ENCODE results near the gene EFR3B.

EFR3B gene

GRCh38 chr2:25035537-25036220, 6.2 kb upstream of the EFR3B start:
- no peak for DNase-seq

GRCh38 chr2:25036221-25036559, 5.7 kb upstream of the EFR3B start:
- DNase-seq: no peak

GRCh38 chr2:25039126-25039525, 2.8 kb upstream of the EFR3B start:
- DNase-seq: no peak

- DNase-seq: peak; percentile 89
These were observed 459 bp upstream of the EFR3B start for GRCh38 chr2:25041307-25041927.

GRCh38 chr2:25042321-25043240, 705 bp downstream of the EFR3B start:
- DNase-seq: peak; percentile 46

GRCh38 chr2:25043241-25043867, 1.5 kb downstream of the EFR3B start:
- no peak for DNase-seq

GRCh38 chr2:25044011-25044410, 2.1 kb downstream of the EFR3B start:
- DNase-seq: no peak

GRCh38 chr2:25044990-25045389, 3.1 kb downstream of the EFR3B start:
- DNase-seq: no peak

- DNase-seq: no peak
These were observed 7.5 kb downstream of the EFR3B start for GRCh38 chr2:25049422-25049821.

- DNase-seq: no peak
These were observed 8.3 kb downstream of the EFR3B start for GRCh38 chr2:25050128-25050527.

- no peak for DNase-seq
These were observed 11.2 kb downstream of the EFR3B start for GRCh38 chr2:25053041-25053440.

- no peak for DNase-seq
These were observed 12.8 kb downstream of the EFR3B start for GRCh38 chr2:25054720-25055119.

- no peak for DNase-seq
These were observed 13.6 kb downstream of the EFR3B start for GRCh38 chr2:25055376-25055920.

- DNase-seq: no peak
These were observed 14.4 kb downstream of the EFR3B start for GRCh38 chr2:25056098-25056821.

- DNase-seq: no peak
These were observed 20.6 kb downstream of the EFR3B start for GRCh38 chr2:25062511-25062917.

GRCh38 chr2:25063876-25064660, 22.2 kb downstream of the EFR3B start:
- no peak for DNase-seq

GRCh38 chr2:25065768-25066167, 23.9 kb downstream of the EFR3B start:
- no peak for DNase-seq

GRCh38 chr2:25066455-25066854, 24.6 kb downstream of the EFR3B start:
- no peak for DNase-seq

- DNase-seq: no peak
These were observed 26.3 kb downstream of the EFR3B start for GRCh38 chr2:25068217-25068616.

- DNase-seq: no peak
These were observed 30.1 kb downstream of the EFR3B start for GRCh38 chr2:25071966-25072365.

- no peak for DNase-seq
These were observed 30.7 kb downstream of the EFR3B start for GRCh38 chr2:25072606-25073005.

GRCh38 chr2:25073025-25073424, 31.1 kb downstream of the EFR3B start:
- DNase-seq: no peak

Measured in NCI-H2171 (cell line).